Fibroblast of mammary gland (primary cell): Measurements from ENCODE around the gene EVC.
"Not testable (repeated sequence)": the region's sequence is repeated elsewhere in the genome, so short reads cannot be mapped to it uniquely, and the experiment has no call there.

ENCODE experiments used
- DNase-seq: peaks from one replicate; pipeline ENCODE4 v3.0.0-alpha.2; 2010; ENCODE audit warnings: low read depth
- H3K4me3 ChIP-seq: 2 replicates; pipeline ENCODE4 v1.5.1; 2011; ENCODE audit warnings: low read depth, mild to moderate bottlenecking, low read length, moderate library complexity; ENCODE audit not compliant: control insufficient read depth
- CTCF ChIP-seq: conservative IDR thresholded peaks from 2 replicates; pipeline ENCODE4 v1.5.1; 2011; ENCODE audit warnings: low read depth, low read length, inconsistent platforms; ENCODE audit not compliant: control insufficient read depth, insufficient read depth

EVC gene

GRCh38 chr4:5809216-5809776 is 98.3 kb downstream of the EVC start:
- TF ChIP-seq CTCF = no peak
- no peak overlapping the region for H3K4me3 ChIP-seq
- no peak for DNase-seq

GRCh38 chr4:5810151-5810550 is 99.2 kb downstream of the EVC start:
- TF ChIP-seq CTCF = no peak
- no peak for DNase-seq
- no peak overlapping the region for H3K4me3 ChIP-seq

- no peak for DNase-seq
- no peak overlapping the region for H3K4me3 ChIP-seq
- no peak for TF ChIP-seq CTCF
These were observed 99.9 kb downstream of the EVC start for GRCh38 chr4:5810770-5811430.

- H3K4me3 ChIP-seq, DNase-seq: not testable (repeated sequence)
These were observed 101.1 kb downstream of the EVC start for GRCh38 chr4:5812057-5812456.

GRCh38 chr4:5812506-5813229 is 101.7 kb downstream of the EVC start:
- H3K4me3 ChIP-seq = no peak overlapping the region
- peak; percentile 84 for DNase-seq

GRCh38 chr4:5813882-5814255 is 102.9 kb downstream of the EVC start:
- DNase-seq = no peak
- no peak for TF ChIP-seq CTCF

More at GRCh38 chr4:5812506-5813229, 101.7 kb downstream of the EVC start:
- peak; percentile 75 for TF ChIP-seq CTCF

GRCh38 chr4:5814421-5814820 is 103.4 kb downstream of the EVC start:
- DNase-seq = no peak
- no peak overlapping the region for H3K4me3 ChIP-seq
- no peak for TF ChIP-seq CTCF

More at GRCh38 chr4:5813882-5814255, 102.9 kb downstream of the EVC start:
- H3K4me3 ChIP-seq = no peak overlapping the region
